ENCODE results near the gene APPL2. TPM values are rescaled to one million over a fixed set of nuclear protein-coding genes. Genes with fewer than 3 reads are reported as not detected.

The APPL2 gene
- total RNA-seq, 1 donor: 67.0 TPM

GRCh38 chr12:105175397-105175990 lies 60.5 kb downstream of the APPL2 start:
- peaks cover 39% of the 10 kb centered on the region for H3K36me3 ChIP-seq (ENCODE audit: insufficient read depth, low read length)
- H4K20me1 ChIP-seq (ENCODE audit: insufficient read depth, low read length): no peaks in the 10 kb centered on the region

DNA sequence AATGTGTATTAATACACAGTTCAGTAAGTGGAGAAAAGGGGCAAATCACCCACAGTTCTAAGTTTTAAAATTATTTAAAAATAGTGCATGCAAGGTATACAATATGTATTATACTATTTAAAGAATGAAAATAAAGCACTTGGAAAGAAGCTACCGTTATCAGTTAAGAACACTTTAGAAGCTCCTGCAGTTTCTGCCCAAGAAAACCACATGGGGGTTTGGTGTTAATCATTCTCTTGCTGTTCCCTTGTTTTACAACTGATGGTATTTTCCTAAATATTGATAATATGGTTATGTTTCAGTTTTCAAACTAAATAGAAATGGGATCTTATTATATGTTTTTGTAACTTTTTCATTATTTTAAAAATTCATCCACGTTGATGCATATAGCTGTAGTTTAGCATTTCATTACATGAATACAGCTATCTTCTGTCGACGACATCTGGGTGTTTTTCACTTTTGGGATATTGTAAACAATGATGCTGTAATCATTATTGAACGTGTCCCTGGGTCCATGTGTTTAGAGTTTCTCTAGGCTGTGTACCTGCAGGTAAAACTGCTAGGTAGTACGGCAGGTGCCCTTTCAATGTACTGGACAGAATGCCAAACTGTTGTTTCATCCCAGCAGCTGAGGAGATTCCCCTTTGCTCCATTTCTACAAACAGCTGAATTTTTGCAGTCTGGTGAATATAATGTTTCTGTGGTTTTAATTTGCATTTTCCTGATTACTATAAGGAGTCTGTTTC lies 64.1 kb downstream of the APPL2 start:
- Histone ChIP-seq H3K36me3 (ENCODE audit: insufficient read depth, low read length) (peaks cover 67% of the 10 kb centered on the region), H3K9me3 (ENCODE audit: low read depth, low read length) (no peaks in the 10 kb centered on the region)

More at GRCh38 chr12:105175397-105175990, 60.5 kb downstream of the APPL2 start:
- no peak for DNase-seq (ENCODE audit: insufficient read length, low spot score, missing footprints)
- Histone ChIP-seq H3K4me1 (ENCODE audit: insufficient read depth, low read length) (no peaks in the 10 kb centered on the region), H3K27ac (ENCODE audit: low read depth, low read length) (no peak overlapping the region), H3K4me2 (ENCODE audit: insufficient read depth, low read length) (no peak overlapping the region), H2AFZ (ENCODE audit: low read length) (no peak overlapping the region), H3K27me3 (ENCODE audit: insufficient read depth, low read length) (no peaks in the 10 kb centered on the region), H3K4me3 (ENCODE audit: insufficient read depth, low read length) (no peak overlapping the region), H3K9me3 (ENCODE audit: low read depth, low read length) (no peaks in the 10 kb centered on the region), H3K79me2 (ENCODE audit: insufficient read depth, low read length) (no peaks in the 10 kb centered on the region)
- TF ChIP-seq CTCF (IDR thresholded peaks at IDR 0.05; ENCODE audit: extremely low read depth, low read depth, low read length): no peak

GRCh38 chr12:105170139-105170538 lies 65.8 kb downstream of the APPL2 start:
- peaks cover 68% of the 10 kb centered on the region for H3K36me3 ChIP-seq (ENCODE audit: insufficient read depth, low read length)
- no peak for TF ChIP-seq CTCF (IDR thresholded peaks at IDR 0.05; ENCODE audit: extremely low read depth, low read depth, low read length)

More for the DNA sequence above, 64.1 kb downstream of the APPL2 start:
- no peak for DNase-seq (ENCODE audit: insufficient read length, low spot score, missing footprints)
- Histone ChIP-seq H3K4me2 (ENCODE audit: insufficient read depth, low read length) (no peak overlapping the region), H3K27me3 (ENCODE audit: insufficient read depth, low read length) (no peaks in the 10 kb centered on the region), H3K27ac (ENCODE audit: low read depth, low read length) (no peak overlapping the region), H3K4me1 (ENCODE audit: insufficient read depth, low read length) (no peaks in the 10 kb centered on the region), H2AFZ (ENCODE audit: low read length) (no peak overlapping the region), H3K4me3 (ENCODE audit: insufficient read depth, low read length) (no peak overlapping the region), H4K20me1 (ENCODE audit: insufficient read depth, low read length) (no peaks in the 10 kb centered on the region), H3K79me2 (ENCODE audit: insufficient read depth, low read length) (no peaks in the 10 kb centered on the region)
- no peak for TF ChIP-seq CTCF (IDR thresholded peaks at IDR 0.05; ENCODE audit: extremely low read depth, low read depth, low read length)

DNA sequence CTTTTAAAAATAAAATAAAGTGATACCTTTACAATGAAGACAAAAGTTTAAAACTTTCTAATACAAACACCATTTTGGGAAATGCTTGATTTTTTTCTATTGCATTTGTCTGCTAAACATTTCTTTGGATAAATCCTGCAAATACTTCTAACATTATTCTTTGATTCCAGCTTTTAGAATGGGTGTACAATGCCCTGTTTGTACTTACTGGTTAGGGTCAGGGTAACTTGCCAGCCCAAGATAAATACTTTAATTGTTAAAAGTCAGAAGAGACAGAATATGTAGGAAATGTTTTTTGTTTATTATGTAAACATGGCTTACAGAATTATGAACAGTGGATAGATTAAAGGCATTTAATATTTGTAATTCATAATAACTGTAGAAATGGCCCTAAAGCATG lies 68.0 kb downstream of the APPL2 start:
- Histone ChIP-seq H4K20me1 (ENCODE audit: insufficient read depth, low read length) (no peaks in the 10 kb centered on the region), H2AFZ (ENCODE audit: low read length) (no peak overlapping the region), H3K27ac (ENCODE audit: low read depth, low read length) (no peak overlapping the region), H3K4me3 (ENCODE audit: insufficient read depth, low read length) (no peak overlapping the region), H3K36me3 (ENCODE audit: insufficient read depth, low read length) (peaks cover 73% of the 10 kb centered on the region), H3K27me3 (ENCODE audit: insufficient read depth, low read length) (no peaks in the 10 kb centered on the region), H3K4me2 (ENCODE audit: insufficient read depth, low read length) (no peak overlapping the region), H3K9me3 (ENCODE audit: low read depth, low read length) (no peaks in the 10 kb centered on the region), H3K4me1 (ENCODE audit: insufficient read depth, low read length) (no peaks in the 10 kb centered on the region), H3K79me2 (ENCODE audit: insufficient read depth, low read length) (no peaks in the 10 kb centered on the region)
- no peak for TF ChIP-seq CTCF (IDR thresholded peaks at IDR 0.05; ENCODE audit: extremely low read depth, low read depth, low read length)
- DNase-seq (ENCODE audit: insufficient read length, low spot score, missing footprints): no peak

More at GRCh38 chr12:105170139-105170538, 65.8 kb downstream of the APPL2 start:
- no peak overlapping the region for H3K4me3 ChIP-seq (ENCODE audit: insufficient read depth, low read length)
- no peaks in the 10 kb centered on the region for H3K79me2 ChIP-seq (ENCODE audit: insufficient read depth, low read length)
- H3K27ac ChIP-seq (ENCODE audit: low read depth, low read length): no peak overlapping the region
- H3K4me2 ChIP-seq (ENCODE audit: insufficient read depth, low read length): no peak overlapping the region
- DNase-seq (ENCODE audit: insufficient read length, low spot score, missing footprints): no peak
- no peaks in the 10 kb centered on the region for H4K20me1 ChIP-seq (ENCODE audit: insufficient read depth, low read length)
- no peaks in the 10 kb centered on the region for H3K4me1 ChIP-seq (ENCODE audit: insufficient read depth, low read length)
- no peak overlapping the region for H2AFZ ChIP-seq (ENCODE audit: low read length)
- no peaks in the 10 kb centered on the region for H3K27me3 ChIP-seq (ENCODE audit: insufficient read depth, low read length)
- no peaks in the 10 kb centered on the region for H3K9me3 ChIP-seq (ENCODE audit: low read depth, low read length)

All from osteoblast (primary cell).